CD4-positive, alpha-beta T cell (primary cell): ENCODE measurements around the gene DHX30. TPM values are rescaled to one million over a fixed set of nuclear protein-coding genes. Genes with fewer than 3 reads are reported as not detected.

Experiments
- ATAC-seq: fragments of 200-7000 bp; cut with Tn5 transposase; one replicate; pipeline ENCODE4 v1.10.0; 2022; ENCODE audit warnings: mild to moderate bottlenecking; ENCODE audit not compliant: poor library complexity
- CTCF ChIA-PET: fragments of 350-600 bp; sonication (Branson Sonifier 250); formaldehyde crosslinking; loops from one replicate; lab custom pipeline; 2021; ENCODE audit warnings: antibody characterized with exemption, inconsistent platforms; lab: Charles Lee
- POLR2A ChIA-PET: fragments of 350-600 bp; sonication (Branson Sonifier 250); formaldehyde crosslinking; loops from one replicate; lab custom pipeline; 2021; ENCODE audit warnings: antibody characterized with exemption, inconsistent platforms; lab: Charles Lee
- DNase-seq, 14 experiments: peaks; one replicate each; pipeline ENCODE4 v3.0.0-alpha.2; 2013 to 2020; ENCODE audit warnings: mixed read lengths in 2 of 14
- H3K27ac ChIP-seq, 2 donors: one replicate each; pipeline versions ENCODE4 v1.5.1 to v1.7.0; 2013; ENCODE audit warnings: low read length in 2 of 2, low read depth in 1 of 2, mild to moderate bottlenecking in 1 of 2
- H3K27me3 ChIP-seq, 2 experiments: 1 replicate in 1 of 2; 2 replicates in 1 of 2; pipeline versions ENCODE4 v1.6.1 to v1.7.0; 2013; ENCODE audit warnings: low read length in 2 of 2, control low read depth in 1 of 2, mild to moderate bottlenecking in 1 of 2, moderate library complexity in 1 of 2; ENCODE audit not compliant: insufficient read depth in 2 of 2, control insufficient read depth in 1 of 2
- H3K36me3 ChIP-seq: one replicate; pipeline ENCODE4 v1.6.1; 2013; ENCODE audit warnings: low read length, control low read depth; ENCODE audit not compliant: insufficient read depth
- H3K4me1 ChIP-seq: one replicate; pipeline ENCODE4 v1.6.1; 2013; ENCODE audit warnings: low read length, control low read depth; ENCODE audit not compliant: insufficient read depth
- H3K4me3 ChIP-seq: one replicate; pipeline ENCODE4 v1.5.1; 2013; ENCODE audit warnings: mild to moderate bottlenecking, low read length, moderate library complexity
- H3K9me3 ChIP-seq, 2 experiments: 1 replicate in 1 of 2; 2 replicates in 1 of 2; pipeline versions ENCODE4 v1.6.1 to v1.7.0; 2013; ENCODE audit warnings: low read length in 2 of 2, mild to moderate bottlenecking in 2 of 2, control low read depth in 1 of 2, moderate library complexity in 1 of 2; ENCODE audit not compliant: control insufficient read depth in 1 of 2, insufficient read depth in 1 of 2
- H3K27ac Mint-ChIP-seq: one replicate; pipeline ENCODE4 v1.8.0; 2020; ENCODE audit warnings: mixed read lengths
- H3K27me3 Mint-ChIP-seq: one replicate; pipeline ENCODE4 v1.8.0; 2021; ENCODE audit warnings: mixed read lengths
- H3K36me3 Mint-ChIP-seq: one replicate; pipeline ENCODE4 v1.8.0; 2021; ENCODE audit warnings: low read depth, mixed read lengths
- H3K4me1 Mint-ChIP-seq: one replicate; pipeline ENCODE4 v1.8.0; 2021; ENCODE audit warnings: low read depth, mixed read lengths
- H3K4me3 Mint-ChIP-seq: one replicate; pipeline ENCODE4 v1.8.0; 2020; ENCODE audit warnings: mild to moderate bottlenecking, mixed read lengths
- H3K9me3 Mint-ChIP-seq: one replicate; pipeline ENCODE4 v1.8.0; 2020; ENCODE audit warnings: mixed read lengths
- intact Hi-C, 2 experiments: fragments of 100-400 bp; cut with DNase I in 1 of 2; cut with micrococcal nuclease in 1 of 2; formaldehyde crosslinking; loops; one replicate each; pipeline versions ENCODE4 v1.15.1 to v1.9.0; 2023 to 2025; cut with DNase I, micrococcal nuclease
- total RNA-seq, 174 experiments: library from RNA in 2 of 174; stranded (reverse) in 2 of 174; gene quantifications; one replicate each; pipeline ENCODE4 v1.2.3 and lab custom pipeline; 2021 to 2026
- TF ChIP-seq, protein P1 (sequence below): fragments of 200-600 bp; IDR thresholded peaks from one replicate; pipeline ENCODE4 v1.8.0; 2022; ENCODE audit warnings: antibody characterized with exemption, mild to moderate bottlenecking

The DHX30 gene
- total RNA-seq, 2 experiments from 2014 or later: 75.1 to 75.6 TPM

GRCh38 chr3:47761046-47761445 lies 41.9 kb upstream of the DHX30 start:
- ChIA-PET POLR2A (no interaction called here), CTCF (interaction anchor here (0.5 kb wide), 1 partner anchor 82 kb away, joined by 4 read pairs; no protein-coding TSS in a partner anchor)
- DNase-seq (no peak), ATAC-seq (no peak)
- Mint-ChIP-seq H3K9me3 (no peaks in the 10 kb centered on the region), H3K27me3 (no peaks in the 10 kb centered on the region), H3K36me3 (peaks cover 55% of the 10 kb centered on the region), H3K4me1 (peaks cover 10% of the 10 kb centered on the region), H3K4me3 (no peak overlapping the region), H3K27ac (no peak overlapping the region)
- peaks cover 31% of the 10 kb centered on the region for H3K36me3 ChIP-seq
- H3K27ac ChIP-seq: no peak overlapping the region
- intact Hi-C loops: no loop called here
- H3K9me3 ChIP-seq: no peaks in the 10 kb centered on the region
- TF ChIP-seq, protein P1, sequence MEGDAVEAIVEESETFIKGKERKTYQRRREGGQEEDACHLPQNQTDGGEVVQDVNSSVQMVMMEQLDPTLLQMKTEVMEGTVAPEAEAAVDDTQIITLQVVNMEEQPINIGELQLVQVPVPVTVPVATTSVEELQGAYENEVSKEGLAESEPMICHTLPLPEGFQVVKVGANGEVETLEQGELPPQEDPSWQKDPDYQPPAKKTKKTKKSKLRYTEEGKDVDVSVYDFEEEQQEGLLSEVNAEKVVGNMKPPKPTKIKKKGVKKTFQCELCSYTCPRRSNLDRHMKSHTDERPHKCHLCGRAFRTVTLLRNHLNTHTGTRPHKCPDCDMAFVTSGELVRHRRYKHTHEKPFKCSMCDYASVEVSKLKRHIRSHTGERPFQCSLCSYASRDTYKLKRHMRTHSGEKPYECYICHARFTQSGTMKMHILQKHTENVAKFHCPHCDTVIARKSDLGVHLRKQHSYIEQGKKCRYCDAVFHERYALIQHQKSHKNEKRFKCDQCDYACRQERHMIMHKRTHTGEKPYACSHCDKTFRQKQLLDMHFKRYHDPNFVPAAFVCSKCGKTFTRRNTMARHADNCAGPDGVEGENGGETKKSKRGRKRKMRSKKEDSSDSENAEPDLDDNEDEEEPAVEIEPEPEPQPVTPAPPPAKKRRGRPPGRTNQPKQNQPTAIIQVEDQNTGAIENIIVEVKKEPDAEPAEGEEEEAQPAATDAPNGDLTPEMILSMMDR: no peak
- H3K27me3 ChIP-seq: no peaks in the 10 kb centered on the region
- H3K4me3 ChIP-seq: no peak overlapping the region
- peaks cover 3% of the 10 kb centered on the region for H3K4me1 ChIP-seq

DNA sequence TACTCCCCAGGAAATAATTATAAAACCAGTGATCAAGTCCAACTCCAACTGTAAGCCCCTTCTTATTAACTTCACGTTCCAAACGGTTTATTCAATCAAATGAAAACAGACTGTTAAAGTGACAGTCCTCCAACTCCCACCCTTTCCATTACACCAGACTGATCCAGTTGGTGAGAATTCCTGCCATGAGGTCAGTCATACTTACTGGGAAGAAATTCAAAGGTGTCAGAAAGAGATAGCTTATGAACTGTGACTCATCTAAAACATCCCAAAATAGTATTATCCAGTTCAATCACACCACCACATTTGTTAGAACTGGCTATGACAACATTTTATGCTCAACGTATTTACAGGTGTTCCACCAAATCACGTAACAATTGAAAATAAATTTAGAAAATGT lies 40.7 kb upstream of the DHX30 start:
- ATAC-seq: no peak

GRCh38 chr3:47766186-47766585 lies 36.8 kb upstream of the DHX30 start:
- peaks cover 51% of the 10 kb centered on the region for H3K36me3 Mint-ChIP-seq
- ATAC-seq: no peak
- no peaks in the 10 kb centered on the region for H3K9me3 Mint-ChIP-seq
- Histone ChIP-seq H3K36me3 (peaks cover 44% of the 10 kb centered on the region), H3K4me1 (no peaks in the 10 kb centered on the region), H3K9me3 (no peaks in the 10 kb centered on the region), H3K4me3 (no peak overlapping the region), H3K27me3 (no peaks in the 10 kb centered on the region), H3K27ac (no peak overlapping the region)
- intact Hi-C loops: no loop called here
- no peak overlapping the region for H3K27ac Mint-ChIP-seq
- DNase-seq: no peak
- ChIA-PET CTCF (no interaction called here), POLR2A (no interaction called here)
- TF ChIP-seq, protein P1: no peak
- no peak overlapping the region for H3K4me3 Mint-ChIP-seq
- no peaks in the 10 kb centered on the region for H3K27me3 Mint-ChIP-seq
- H3K4me1 Mint-ChIP-seq: peaks cover 15% of the 10 kb centered on the region

More for the DNA sequence above, 40.7 kb upstream of the DHX30 start:
- Mint-ChIP-seq H3K27me3 (no peaks in the 10 kb centered on the region), H3K4me3 (no peak overlapping the region), H3K36me3 (peaks cover 50% of the 10 kb centered on the region), H3K9me3 (no peaks in the 10 kb centered on the region), H3K4me1 (peaks cover 10% of the 10 kb centered on the region), H3K27ac (peak overlapping the region; percentile 40)
- Histone ChIP-seq H3K9me3 (no peaks in the 10 kb centered on the region), H3K4me3 (no peak overlapping the region), H3K27ac (no peak overlapping the region), H3K36me3 (peaks cover 28% of the 10 kb centered on the region), H3K4me1 (no peaks in the 10 kb centered on the region), H3K27me3 (no peaks in the 10 kb centered on the region)
- DNase-seq: no peak
- ChIA-PET CTCF (no interaction called here), POLR2A (no interaction called here)
- intact Hi-C loops: no loop called here
- TF ChIP-seq, protein P1: no peak
